Thoracic aorta (tissue), 2 donors: ENCODE results near the gene NAV2. TPM values are rescaled to one million over a fixed set of nuclear protein-coding genes. Genes with fewer than 3 reads are reported as not detected.

ENCODE experiments used
- ATAC-seq: fragments of 150-250 bp; one replicate; pipeline ENCODE4 v1.8.0; 2017; ENCODE audit warnings: low read depth; ENCODE audit not compliant: insufficient number of reproducible peaks, low FRiP score
- DNase-seq: peaks from one replicate; pipeline ENCODE4 v3.0.0-alpha.2; 2020; ENCODE audit warnings: low spot score
- H3K27ac ChIP-seq, 2 donors: fragments of 200-600 bp; sonication (generic); 1 replicate in 1 of 2; 2 replicates in 1 of 2; pipeline ENCODE4 v1.5.1; 2016; ENCODE audit warnings: mild to moderate bottlenecking in 2 of 2, moderate library complexity in 2 of 2
- H3K27me3 ChIP-seq: fragments of 200-600 bp; sonication (generic); replicated peaks from 2 replicates; pipeline ENCODE4 v1.6.0; 2016; ENCODE audit warnings: mild to moderate bottlenecking; ENCODE audit not compliant: insufficient read depth
- H3K36me3 ChIP-seq: fragments of 200-600 bp; sonication (generic); one replicate; pipeline ENCODE4 v1.5.1; 2016
- H3K4me1 ChIP-seq, 2 donors: fragments of 200-600 bp; sonication (generic); 1 replicate in 1 of 2; 2 replicates in 1 of 2; pipeline versions ENCODE4 v1.5.1 to v1.6.0; 2016; ENCODE audit warnings: low read depth in 2 of 2, mild to moderate bottlenecking in 1 of 2; ENCODE audit not compliant: control insufficient read depth in 1 of 2
- H3K4me3 ChIP-seq: fragments of 200-600 bp; sonication (generic); 2 replicates; pipeline ENCODE4 v1.5.1; 2016; ENCODE audit warnings: mild to moderate bottlenecking
- H3K9me3 ChIP-seq: fragments of 200-600 bp; sonication (generic); 2 replicates; pipeline ENCODE4 v1.5.1; 2016
- CTCF ChIP-seq: fragments of 200-600 bp; sonication (generic); IDR thresholded peaks from one replicate; pipeline ENCODE4 v1.5.1; 2019; ENCODE audit warnings: antibody characterized with exemption
- total RNA-seq, 2 donors: library from RNA; depleted of rRNA; stranded (reverse); fragments of >200 nt; gene quantifications; one replicate each; pipeline versions ENCODE4 v1.1.0 to v1.2.3, GENCODE V29; 2016

The NAV2 gene
- total RNA-seq, 2 donors from 2014 or later: 125 to 230 TPM

- Histone ChIP-seq H3K36me3 (no peaks in the 10 kb centered on the region), H3K4me3 (no peak overlapping the region), H3K4me1 (peaks cover 0 to 12% of the 10 kb centered on the region in 2 donors), H3K27ac (no peak overlapping the region), H3K27me3 (peaks cover 30% of the 10 kb centered on the region), H3K9me3 (no peaks in the 10 kb centered on the region)
- no peak for TF ChIP-seq CTCF
- no peak for DNase-seq
- no peak for ATAC-seq
Observed at GRCh38 chr11:20154381-20154780, 441.7 kb downstream of the NAV2 start.

DNA sequence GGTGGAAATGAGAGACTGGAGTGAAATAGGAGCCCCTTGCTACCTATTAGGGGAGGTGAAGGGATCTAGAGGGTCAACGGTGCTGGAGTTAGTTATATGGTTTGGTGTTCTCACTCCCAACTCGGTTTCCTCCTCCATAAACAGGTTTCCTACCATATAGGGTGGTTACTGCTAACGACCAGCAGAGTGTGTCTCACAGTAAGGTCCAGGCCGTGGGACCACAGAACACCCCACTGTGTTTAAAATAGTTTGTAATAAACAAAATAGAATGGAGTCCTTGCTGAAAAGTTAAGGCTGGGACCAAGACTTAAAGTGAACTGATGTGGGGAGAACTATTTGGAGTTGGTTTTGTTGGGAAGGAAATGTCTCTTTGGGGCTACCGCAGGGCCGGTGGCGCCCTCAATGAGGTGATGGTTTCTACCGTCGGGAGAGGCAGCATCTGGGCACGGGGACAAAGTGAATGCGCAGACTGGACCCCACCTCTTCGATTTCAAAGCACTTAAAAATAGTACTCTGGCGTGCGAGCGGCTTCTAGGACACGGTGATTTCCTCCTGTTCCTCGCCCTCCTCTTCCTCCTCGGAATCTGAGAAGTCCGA lies 443.1 kb downstream of the NAV2 start:
- no peak overlapping the region for H3K27ac ChIP-seq
- no peaks in the 10 kb centered on the region for H3K36me3 ChIP-seq
- TF ChIP-seq CTCF: no peak
- DNase-seq: no peak
- H3K4me1 ChIP-seq: peaks cover 0 to 12% of the 10 kb centered on the region in 2 donors
- H3K9me3 ChIP-seq: no peaks in the 10 kb centered on the region
- ATAC-seq: no peak
- H3K4me3 ChIP-seq: peak overlapping the region; percentile 42
- H3K27me3 ChIP-seq: peaks cover 30% of the 10 kb centered on the region

- no peak for TF ChIP-seq CTCF
- H3K27ac ChIP-seq: no peak overlapping the region
- DNase-seq (no peak), ATAC-seq (no peak)
- H3K27me3 ChIP-seq: peaks cover 30% of the 10 kb centered on the region
- peaks cover 0 to 12% of the 10 kb centered on the region in 2 donors for H3K4me1 ChIP-seq
- H3K4me3 ChIP-seq: peak overlapping the region; percentile 42
- no peaks in the 10 kb centered on the region for H3K36me3 ChIP-seq
- H3K9me3 ChIP-seq: no peaks in the 10 kb centered on the region
Observed at GRCh38 chr11:20156280-20156875, 443.7 kb downstream of the NAV2 start.

- Histone ChIP-seq H3K4me3 (peak overlapping the region; percentile 42), H3K36me3 (no peaks in the 10 kb centered on the region), H3K27me3 (peaks cover 30% of the 10 kb centered on the region), H3K9me3 (no peaks in the 10 kb centered on the region), H3K4me1 (peaks cover 0 to 12% of the 10 kb centered on the region in 2 donors), H3K27ac (no peak overlapping the region)
- DNase-seq (no peak), ATAC-seq (no peak)
- TF ChIP-seq CTCF: no peak
Observed at GRCh38 chr11:20156876-20157613, 444.4 kb downstream of the NAV2 start.

GRCh38 chr11:20157728-20158127 lies 445.1 kb downstream of the NAV2 start:
- no peaks in the 10 kb centered on the region for H3K9me3 ChIP-seq
- no peak for TF ChIP-seq CTCF
- ATAC-seq (no peak), DNase-seq (no peak)
- no peak overlapping the region for H3K27ac ChIP-seq
- H3K4me3 ChIP-seq: no peak overlapping the region
- peaks cover 0 to 12% of the 10 kb centered on the region in 2 donors for H3K4me1 ChIP-seq
- no peaks in the 10 kb centered on the region for H3K36me3 ChIP-seq
- peaks cover 30% of the 10 kb centered on the region for H3K27me3 ChIP-seq
